HepG2 (cell line): ENCODE results near the gene BFSP1. TPM values are rescaled to one million over a fixed set of nuclear protein-coding genes. Genes with fewer than 3 reads are reported as not detected.

Experiments
- CEBPZ ChIP-seq: IDR thresholded peaks from 2 replicates; pipeline ENCODE4 v1.6.1; 2012; ENCODE audit warnings: low read length, improper control_type of control experiment
- GATA4 ChIP-seq: sonication (generic); IDR thresholded peaks from 2 replicates; pipeline ENCODE4 v1.6.1; 2016; ENCODE audit warnings: antibody characterized with exemption, low read depth, borderline replicate concordance
- KLF12 ChIP-seq: sonication (generic); formaldehyde crosslinking; IDR thresholded peaks from 2 replicates; pipeline ENCODE4 v1.4.0; 2020; ENCODE audit warnings: missing genetic modification reagents, borderline replicate concordance
- KMT2B ChIP-seq: IDR thresholded peaks from 2 replicates; pipeline ENCODE4 v1.6.1; 2016; ENCODE audit warnings: missing genetic modification reagents, missing compliant biosample characterization
- NBN ChIP-seq: fragments of 450-650 bp; conservative IDR thresholded peaks from 2 replicates; pipeline ENCODE4 v1.6.1; 2017
- PLRG1 ChIP-seq: fragments of 450-650 bp; conservative IDR thresholded peaks from 2 replicates; pipeline ENCODE4 v1.6.1; 2016
- TEAD3 ChIP-seq: optimal IDR thresholded peaks from 2 replicates; pipeline ENCODE3; 2016; ENCODE audit warnings: borderline replicate concordance
- ZBTB3 ChIP-seq: sonication (generic); formaldehyde crosslinking; IDR thresholded peaks from 2 replicates; pipeline ENCODE4 v1.4.0; 2020; ENCODE audit warnings: low read depth, mild to moderate bottlenecking, moderate library complexity, missing genetic modification reagents, borderline replicate concordance
- ZBTB7B ChIP-seq: sonication (generic); formaldehyde crosslinking; IDR thresholded peaks from 2 replicates; pipeline ENCODE4 v1.4.0; 2020; ENCODE audit warnings: missing genetic modification reagents
- ZNF101 ChIP-seq: sonication (generic); formaldehyde crosslinking; IDR thresholded peaks from 2 replicates; pipeline ENCODE4 v1.4.0; 2020; ENCODE audit warnings: mild to moderate bottlenecking, low read depth, missing genetic modification reagents, borderline replicate concordance
- ZNF30 ChIP-seq: sonication (generic); formaldehyde crosslinking; IDR thresholded peaks from 2 replicates; pipeline ENCODE4 v1.5.0; 2020; ENCODE audit warnings: mild to moderate bottlenecking, missing genetic modification reagents
- ZNF496 ChIP-seq: sonication (generic); formaldehyde crosslinking; IDR thresholded peaks from 2 replicates; pipeline ENCODE4 v1.8.1; 2023; ENCODE audit warnings: mild to moderate bottlenecking, moderate library complexity, missing genetic modification reagents; ENCODE audit not compliant: insufficient replicate concordance
- ZNF503 ChIP-seq: sonication (generic); formaldehyde crosslinking; IDR thresholded peaks from 2 replicates; pipeline ENCODE4 v1.4.0; 2020; ENCODE audit warnings: missing genetic modification reagents
- ZNF607 ChIP-seq: sonication (generic); formaldehyde crosslinking; IDR thresholded peaks from 2 replicates; pipeline ENCODE4 v1.5.1; 2020; ENCODE audit warnings: missing genetic modification reagents, mild to moderate bottlenecking, borderline replicate concordance
- ZNF646 ChIP-seq: sonication (generic); formaldehyde crosslinking; IDR thresholded peaks from 2 replicates; pipeline ENCODE4 v1.9.0; 2021; ENCODE audit warnings: mild to moderate bottlenecking, missing genetic modification reagents
- ZSCAN21 ChIP-seq: sonication (generic); formaldehyde crosslinking; IDR thresholded peaks from 2 replicates; pipeline ENCODE4 v1.8.0; 2022; ENCODE audit warnings: mild to moderate bottlenecking, missing genetic modification reagents, moderate library complexity, borderline replicate concordance
- polyA plus RNA-seq, 8 experiments: library from polyadenylated mRNA; depleted of rRNA in 3 of 8; stranded (reverse) in 7 of 8; unstranded in 1 of 8; fragments of >200 nt; fragmentation: Illumina TruSeq in 4 of 8; extraction: Trizol in 4 of 8; gene quantifications; 2 replicates each; pipeline versions ENCODE4 v1.2.1 to v1.2.3, GENCODE V29; 2011 to 2016; ENCODE audit warnings: low read depth in 4 of 8, missing spikeins in 1 of 8, mixed read lengths in 1 of 8; ENCODE audit not compliant: insufficient read depth in 1 of 8
- total RNA-seq, 5 experiments: library from RNA; depleted of rRNA; stranded (reverse); fragments of >200 nt; fragmentation: Illumina TruSeq; extraction: Trizol; gene quantifications; 2 replicates each; pipeline ENCODE4 v1.2.3, GENCODE V29; 2016; ENCODE audit warnings: low read depth in 1 of 5

Gene BFSP1
- total and polyA plus RNA-seq, 2 of the 13 experiments (the other 11 are each of a cell fraction or from before 2014, with no cell fraction given), result 0.22 to 0.26 TPM

- TF ChIP-seq ZNF503 (CRISPR knock-in tag) (no peak), NBN (no peak), ZNF30 (CRISPR knock-in tag) (no peak), ZBTB7B (CRISPR knock-in tag) (peak; percentile 80), KMT2B (CRISPR knock-in tag) (peak; percentile 12), ZNF101 (no peak), PLRG1 (no peak), ZNF646 (CRISPR knock-in tag) (no peak), TEAD3 (CRISPR knock-in tag) (peak; percentile 3), ZNF607 (CRISPR knock-in tag) (no peak), ZNF496 (CRISPR knock-in tag) (no peak), ZBTB3 (CRISPR knock-in tag) (no peak), KLF12 (CRISPR knock-in tag) (no peak), CEBPZ (no peak), ZSCAN21 (no peak), GATA4 (no peak)
These were observed 39.4 kb upstream of the BFSP1 start (continued) for GRCh38 chr20:17570347-17571152.
